Astrocyte (in vitro differentiated cells and primary cell): ENCODE data around the gene PSG7.
"Not testable (repeated sequence)": the region's sequence is repeated elsewhere in the genome, so short reads cannot be mapped to it uniquely, and the experiment has no call there.

Experiments used
- EZH2 ChIP-seq: IDR thresholded peaks from 2 replicates; pipeline ENCODE4 v1.6.1; 2012; ENCODE audit warnings: mild to moderate bottlenecking, low read length, inconsistent platforms; ENCODE audit not compliant: insufficient read depth
- TF ChIP-seq, protein P1 (sequence below): IDR thresholded peaks from 2 replicates; pipeline ENCODE4 v1.5.1; 2011; ENCODE audit warnings: low read depth, mild to moderate bottlenecking, inconsistent platforms, low read length, moderate library complexity; ENCODE audit not compliant: insufficient read depth

DNA sequence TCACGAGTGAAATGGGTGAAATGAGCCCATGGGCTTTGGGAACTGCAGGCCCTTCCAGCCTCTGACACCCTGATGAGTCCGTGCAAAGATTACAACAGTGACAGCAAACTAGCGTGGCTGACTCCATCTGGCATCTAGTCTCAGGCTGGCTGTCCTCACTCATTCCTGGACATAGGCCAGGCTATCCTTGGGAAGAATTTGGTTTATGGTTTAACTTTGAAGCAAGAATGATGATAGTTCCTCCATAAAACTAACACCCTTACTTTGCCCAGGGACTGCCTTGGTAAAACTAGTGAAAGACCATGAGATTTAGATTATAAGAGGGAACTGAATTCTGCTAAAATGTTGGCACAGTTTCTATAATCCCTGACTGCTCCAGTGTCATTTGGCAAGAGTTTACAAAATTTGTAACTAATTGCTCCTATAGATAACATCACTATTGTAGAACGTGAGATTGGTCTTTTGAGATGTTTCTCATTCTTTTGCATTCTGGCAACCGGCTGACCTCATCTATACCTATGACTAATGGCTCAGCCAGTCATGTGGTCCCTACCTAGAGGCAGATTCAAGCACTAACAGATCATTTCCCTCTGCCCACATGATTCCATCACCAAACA, 4.4 kb downstream of the PSG7 start:
- TF ChIP-seq, protein P1, sequence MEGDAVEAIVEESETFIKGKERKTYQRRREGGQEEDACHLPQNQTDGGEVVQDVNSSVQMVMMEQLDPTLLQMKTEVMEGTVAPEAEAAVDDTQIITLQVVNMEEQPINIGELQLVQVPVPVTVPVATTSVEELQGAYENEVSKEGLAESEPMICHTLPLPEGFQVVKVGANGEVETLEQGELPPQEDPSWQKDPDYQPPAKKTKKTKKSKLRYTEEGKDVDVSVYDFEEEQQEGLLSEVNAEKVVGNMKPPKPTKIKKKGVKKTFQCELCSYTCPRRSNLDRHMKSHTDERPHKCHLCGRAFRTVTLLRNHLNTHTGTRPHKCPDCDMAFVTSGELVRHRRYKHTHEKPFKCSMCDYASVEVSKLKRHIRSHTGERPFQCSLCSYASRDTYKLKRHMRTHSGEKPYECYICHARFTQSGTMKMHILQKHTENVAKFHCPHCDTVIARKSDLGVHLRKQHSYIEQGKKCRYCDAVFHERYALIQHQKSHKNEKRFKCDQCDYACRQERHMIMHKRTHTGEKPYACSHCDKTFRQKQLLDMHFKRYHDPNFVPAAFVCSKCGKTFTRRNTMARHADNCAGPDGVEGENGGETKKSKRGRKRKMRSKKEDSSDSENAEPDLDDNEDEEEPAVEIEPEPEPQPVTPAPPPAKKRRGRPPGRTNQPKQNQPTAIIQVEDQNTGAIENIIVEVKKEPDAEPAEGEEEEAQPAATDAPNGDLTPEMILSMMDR, result not testable (repeated sequence)
- not testable (repeated sequence) for TF ChIP-seq EZH2
